Progenitor cell of endocrine pancreas (in vitro differentiated cells): ENCODE measurements around the gene HIRIP3. TPM values are rescaled to one million over a fixed set of nuclear protein-coding genes. Genes with fewer than 3 reads are reported as not detected.

ENCODE experiments used
- DNase-seq: peaks from one replicate; pipeline ENCODE4 v3.0.0; 2021; ENCODE audit warnings: low spot score; ENCODE audit not compliant: unreplicated experiment
- H3K27ac Mint-ChIP-seq: 2 replicates; pipeline ENCODE4 v1.8.0; 2021; ENCODE audit warnings: mild to moderate bottlenecking, moderate library complexity, mixed read lengths
- H3K27me3 Mint-ChIP-seq: 2 replicates; pipeline ENCODE4 v1.8.0; 2021; ENCODE audit warnings: mixed read lengths
- H3K36me3 Mint-ChIP-seq: 2 replicates; pipeline ENCODE4 v1.8.0; 2022; ENCODE audit warnings: mixed read lengths; ENCODE audit not compliant: insufficient read depth
- H3K4me1 Mint-ChIP-seq: 2 replicates; pipeline ENCODE4 v1.8.0; 2021; ENCODE audit warnings: low read depth, mixed read lengths
- H3K4me3 Mint-ChIP-seq: 2 replicates; pipeline ENCODE4 v1.8.0; 2021; ENCODE audit warnings: low read depth, mild to moderate bottlenecking, moderate library complexity, mixed read lengths
- H3K9me3 Mint-ChIP-seq: 2 replicates; pipeline ENCODE4 v1.8.0; 2021; ENCODE audit warnings: low read depth, mixed read lengths
- total RNA-seq: library from RNA; stranded (reverse); gene quantifications from 2 replicates; pipeline ENCODE4 v1.2.1, GENCODE V29; 2021
- TF ChIP-seq, protein P1 (sequence below): fragments of 200-600 bp; sonication (generic); IDR thresholded peaks from one replicate; pipeline ENCODE4 v1.5.0; 2021; ENCODE audit warnings: antibody characterized with exemption, mild to moderate bottlenecking; ENCODE audit not compliant: unreplicated experiment

Gene HIRIP3
- total RNA-seq, 1 donor from 2014 or later: 11.4 TPM

GRCh38 chr16:30004424-30004776 is 9.0 kb upstream of the HIRIP3 start:
- TF ChIP-seq, protein P1, sequence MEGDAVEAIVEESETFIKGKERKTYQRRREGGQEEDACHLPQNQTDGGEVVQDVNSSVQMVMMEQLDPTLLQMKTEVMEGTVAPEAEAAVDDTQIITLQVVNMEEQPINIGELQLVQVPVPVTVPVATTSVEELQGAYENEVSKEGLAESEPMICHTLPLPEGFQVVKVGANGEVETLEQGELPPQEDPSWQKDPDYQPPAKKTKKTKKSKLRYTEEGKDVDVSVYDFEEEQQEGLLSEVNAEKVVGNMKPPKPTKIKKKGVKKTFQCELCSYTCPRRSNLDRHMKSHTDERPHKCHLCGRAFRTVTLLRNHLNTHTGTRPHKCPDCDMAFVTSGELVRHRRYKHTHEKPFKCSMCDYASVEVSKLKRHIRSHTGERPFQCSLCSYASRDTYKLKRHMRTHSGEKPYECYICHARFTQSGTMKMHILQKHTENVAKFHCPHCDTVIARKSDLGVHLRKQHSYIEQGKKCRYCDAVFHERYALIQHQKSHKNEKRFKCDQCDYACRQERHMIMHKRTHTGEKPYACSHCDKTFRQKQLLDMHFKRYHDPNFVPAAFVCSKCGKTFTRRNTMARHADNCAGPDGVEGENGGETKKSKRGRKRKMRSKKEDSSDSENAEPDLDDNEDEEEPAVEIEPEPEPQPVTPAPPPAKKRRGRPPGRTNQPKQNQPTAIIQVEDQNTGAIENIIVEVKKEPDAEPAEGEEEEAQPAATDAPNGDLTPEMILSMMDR: no peak
- no peaks in the 10 kb centered on the region for H3K9me3 Mint-ChIP-seq
- no peaks in the 10 kb centered on the region for H3K4me1 Mint-ChIP-seq
- peaks cover 18% of the 10 kb centered on the region for H3K27me3 Mint-ChIP-seq
- H3K27ac Mint-ChIP-seq: no peak overlapping the region
- DNase-seq: no peak
- H3K36me3 Mint-ChIP-seq: peaks cover 4% of the 10 kb centered on the region
- H3K4me3 Mint-ChIP-seq: no peak overlapping the region

GRCh38 chr16:30003670-30004423 is 8.4 kb upstream of the HIRIP3 start:
- H3K4me1 Mint-ChIP-seq: no peaks in the 10 kb centered on the region
- peaks cover 5% of the 10 kb centered on the region for H3K36me3 Mint-ChIP-seq
- no peaks in the 10 kb centered on the region for H3K9me3 Mint-ChIP-seq
- H3K27ac Mint-ChIP-seq: peak overlapping the region; percentile 29
- peaks cover 13% of the 10 kb centered on the region for H3K27me3 Mint-ChIP-seq
- DNase-seq: no peak
- TF ChIP-seq, protein P1: no peak
- no peak overlapping the region for H3K4me3 Mint-ChIP-seq

DNA sequence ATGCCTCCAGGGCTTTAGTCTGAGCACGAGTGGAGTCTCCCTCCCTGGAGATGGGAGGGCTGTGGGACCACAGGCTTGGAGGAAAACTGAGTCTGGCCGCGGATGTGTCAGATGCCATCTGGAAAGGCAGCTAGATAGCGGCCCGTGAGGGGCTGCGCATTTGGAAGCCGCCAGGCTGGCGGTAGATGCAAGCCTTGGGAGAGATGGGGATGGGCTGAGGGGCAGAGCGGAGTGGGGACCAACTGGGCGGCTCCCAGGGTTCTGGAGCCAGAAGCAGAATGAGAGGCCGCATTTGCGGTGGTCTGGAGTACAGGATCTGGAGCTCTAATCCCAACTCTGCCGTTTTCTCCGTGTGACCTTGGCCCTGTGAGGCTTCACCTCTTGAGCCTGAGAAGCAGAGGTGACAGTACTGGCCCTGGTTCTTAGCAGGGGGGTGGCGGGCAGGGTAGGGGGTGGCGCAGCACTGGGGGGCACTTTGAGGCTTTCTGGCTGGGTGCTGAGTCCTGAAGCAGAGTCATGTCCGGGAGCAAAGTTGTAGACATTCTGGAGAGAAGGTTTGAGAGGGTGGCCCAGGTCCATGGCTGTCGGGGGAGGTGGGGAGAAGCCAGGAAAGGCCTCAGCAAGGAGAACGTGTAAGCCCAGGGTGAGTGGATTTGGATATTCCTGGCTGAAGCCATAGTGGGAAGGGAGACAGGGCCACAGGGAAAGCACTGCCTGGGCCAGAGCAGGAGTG is 7.4 kb upstream of the HIRIP3 start:
- TF ChIP-seq, protein P1: no peak
- H3K9me3 Mint-ChIP-seq: no peaks in the 10 kb centered on the region
- no peaks in the 10 kb centered on the region for H3K4me1 Mint-ChIP-seq
- peaks cover 2% of the 10 kb centered on the region for H3K27me3 Mint-ChIP-seq
- no peak overlapping the region for H3K27ac Mint-ChIP-seq
- no peak overlapping the region for H3K4me3 Mint-ChIP-seq
- no peak for DNase-seq
- H3K36me3 Mint-ChIP-seq: peaks cover 5% of the 10 kb centered on the region

- TF ChIP-seq, protein P1: no peak
- Mint-ChIP-seq H3K9me3 (no peaks in the 10 kb centered on the region), H3K4me1 (peaks cover 7% of the 10 kb centered on the region), H3K27me3 (no peaks in the 10 kb centered on the region), H3K27ac (no peak overlapping the region), H3K4me3 (no peak overlapping the region), H3K36me3 (peaks cover 4% of the 10 kb centered on the region)
- no peak for DNase-seq
These were observed 5.6 kb upstream of the HIRIP3 start for GRCh38 chr16:30000735-30001631.

DNA sequence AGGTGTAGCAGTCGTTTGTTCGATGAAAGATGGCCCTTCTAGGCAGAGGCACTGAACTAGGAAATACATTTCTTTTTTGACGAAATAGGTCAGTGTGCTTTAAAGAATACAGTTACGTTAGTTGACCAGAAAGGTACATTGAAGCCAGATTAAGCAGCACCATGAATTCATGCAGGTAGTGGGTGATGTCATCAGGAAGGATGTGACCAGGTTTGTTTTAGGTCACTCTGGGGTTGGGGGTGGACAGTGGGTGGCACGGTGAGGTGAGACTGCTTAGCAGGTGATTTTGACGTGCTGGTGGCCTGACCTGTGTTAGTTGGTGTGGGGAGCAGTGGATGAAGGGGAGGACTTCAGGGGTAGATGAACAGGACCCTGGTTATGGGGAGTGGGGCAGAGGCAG is 4.2 kb upstream of the HIRIP3 start:
- no peaks in the 10 kb centered on the region for H3K9me3 Mint-ChIP-seq
- TF ChIP-seq, protein P1: no peak

More for the DNA sequence above, 4.2 kb upstream of the HIRIP3 start:
- DNase-seq: no peak
- H3K4me3 Mint-ChIP-seq: no peak overlapping the region
- peaks cover 11% of the 10 kb centered on the region for H3K4me1 Mint-ChIP-seq
- no peaks in the 10 kb centered on the region for H3K27me3 Mint-ChIP-seq
- H3K27ac Mint-ChIP-seq: no peak overlapping the region
- H3K36me3 Mint-ChIP-seq: peaks cover 4% of the 10 kb centered on the region
